Panc1 (cell line): ENCODE data around the gene RBM19. TPM values are rescaled to one million over a fixed set of nuclear protein-coding genes. Genes with fewer than 3 reads are reported as not detected.

ENCODE experiments used
- ATAC-seq: fragments of 200-7000 bp; cut with Tn5 transposase; 2 replicates; pipeline ENCODE4 v1.9.1; 2020; ENCODE audit warnings: mild to moderate bottlenecking, moderate library complexity
- BruUV-seq: library from RNA; stranded (reverse); fragments of 400-500 nt; replicated peaks from 2 replicates; lab custom pipeline; 2021; lab: Mats Ljungman, UMichigan
- CTCF ChIA-PET: fragments of 300-600 bp; sonication (Branson Sonifier 250); formaldehyde crosslinking; loops from one replicate; lab custom pipeline; 2022; ENCODE audit warnings: antibody characterized with exemption; lab: Charles Lee
- POLR2A ChIA-PET: fragments of 300-600 bp; sonication (Branson Sonifier 250); formaldehyde crosslinking; loops from one replicate; lab custom pipeline; 2022; ENCODE audit warnings: antibody characterized with exemption; lab: Charles Lee
- DNase-seq: peaks from one replicate; pipeline ENCODE4 v3.0.0-alpha.2; 2010; ENCODE audit warnings: low read depth, low spot score
- H3K27ac ChIP-seq: 2 replicates; pipeline ENCODE4 v1.5.1; 2011; ENCODE audit warnings: mild to moderate bottlenecking, low read length, inconsistent platforms
- H3K27me3 ChIP-seq: fragments of 200-500 bp; sonication (Bioruptor generic); 2 replicates; pipeline ENCODE4 v1.6.0; 2014; ENCODE audit warnings: low read length, inconsistent platforms; ENCODE audit not compliant: control insufficient read depth, insufficient read depth
- H3K36me3 ChIP-seq: fragments of 200-500 bp; sonication (Bioruptor generic); 2 replicates; pipeline ENCODE4 v1.5.1; 2014; ENCODE audit warnings: inconsistent platforms, mild to moderate bottlenecking, low read length, moderate library complexity; ENCODE audit not compliant: control insufficient read depth, insufficient read depth
- H3K4me1 ChIP-seq: 2 replicates; pipeline ENCODE4 v1.5.1; 2011; ENCODE audit warnings: inconsistent platforms, mild to moderate bottlenecking, low read length, moderate library complexity; ENCODE audit not compliant: control insufficient read depth, insufficient read depth
- H3K4me3 ChIP-seq, 2 experiments: 2 replicates each; pipeline ENCODE4 v1.5.1; 2011 to 2012; ENCODE audit warnings: low read depth in 2 of 2, low read length in 2 of 2, mild to moderate bottlenecking in 2 of 2, inconsistent platforms in 1 of 2, moderate library complexity in 1 of 2
- H3K9me3 ChIP-seq: fragments of 200-500 bp; sonication (Bioruptor generic); 2 replicates; pipeline ENCODE4 v1.5.1; 2014; ENCODE audit warnings: low read depth, mild to moderate bottlenecking, inconsistent platforms, low read length, moderate library complexity; ENCODE audit not compliant: control insufficient read depth, insufficient read depth
- POLR2AphosphoS5 ChIP-seq: IDR thresholded peaks from 2 replicates; pipeline ENCODE4 v1.6.1; 2012; ENCODE audit warnings: mild to moderate bottlenecking, low read depth, low read length, moderate library complexity
- SIN3A ChIP-seq: IDR thresholded peaks from 2 replicates; pipeline ENCODE4 v1.6.1; 2012; ENCODE audit warnings: low read depth, mild to moderate bottlenecking, low read length, moderate library complexity, borderline replicate concordance; ENCODE audit not compliant: insufficient read depth
- TCF7L2 ChIP-seq: IDR thresholded peaks from 2 replicates; pipeline ENCODE4 v1.6.1; 2011; ENCODE audit warnings: mild to moderate bottlenecking, low read depth, low read length, inconsistent platforms
- in situ Hi-C: cut with HindIII; loops from 2 replicates; pipeline ENCODE4 v1.10.0; 2016; ENCODE audit warnings: low sequenced_read_pairs, low pct_unique_long_range_greater_than_20kb
- intact Hi-C: fragments of 100-400 bp; cut with micrococcal nuclease; formaldehyde crosslinking; loops from one replicate; pipeline ENCODE4 v1.10.0; 2022; ENCODE audit not compliant: unreplicated experiment
- total RNA-seq: library from RNA; stranded (reverse); gene quantifications from one replicate; pipeline ENCODE4 v1.2.1, GENCODE V29; 2021; ENCODE audit not compliant: unreplicated experiment
- TF ChIP-seq, protein P1 (sequence below): fragments of 450-650 bp; IDR thresholded peaks from 2 replicates; pipeline ENCODE4 v1.5.1; 2017; ENCODE audit warnings: mild to moderate bottlenecking
- TF ChIP-seq, protein P2 (sequence below), 2 experiments: IDR thresholded peaks; 2 replicates each; pipeline ENCODE4 v1.6.1; 2011 to 2012; ENCODE audit warnings: low read depth in 2 of 2, control low read depth in 1 of 2, low read length in 1 of 2, mild to moderate bottlenecking in 1 of 2, moderate library complexity in 1 of 2; ENCODE audit not compliant: insufficient read depth in 1 of 2

Gene RBM19
- total RNA-seq, 1 experiment from 2014 or later: 44.8 TPM

DNA sequence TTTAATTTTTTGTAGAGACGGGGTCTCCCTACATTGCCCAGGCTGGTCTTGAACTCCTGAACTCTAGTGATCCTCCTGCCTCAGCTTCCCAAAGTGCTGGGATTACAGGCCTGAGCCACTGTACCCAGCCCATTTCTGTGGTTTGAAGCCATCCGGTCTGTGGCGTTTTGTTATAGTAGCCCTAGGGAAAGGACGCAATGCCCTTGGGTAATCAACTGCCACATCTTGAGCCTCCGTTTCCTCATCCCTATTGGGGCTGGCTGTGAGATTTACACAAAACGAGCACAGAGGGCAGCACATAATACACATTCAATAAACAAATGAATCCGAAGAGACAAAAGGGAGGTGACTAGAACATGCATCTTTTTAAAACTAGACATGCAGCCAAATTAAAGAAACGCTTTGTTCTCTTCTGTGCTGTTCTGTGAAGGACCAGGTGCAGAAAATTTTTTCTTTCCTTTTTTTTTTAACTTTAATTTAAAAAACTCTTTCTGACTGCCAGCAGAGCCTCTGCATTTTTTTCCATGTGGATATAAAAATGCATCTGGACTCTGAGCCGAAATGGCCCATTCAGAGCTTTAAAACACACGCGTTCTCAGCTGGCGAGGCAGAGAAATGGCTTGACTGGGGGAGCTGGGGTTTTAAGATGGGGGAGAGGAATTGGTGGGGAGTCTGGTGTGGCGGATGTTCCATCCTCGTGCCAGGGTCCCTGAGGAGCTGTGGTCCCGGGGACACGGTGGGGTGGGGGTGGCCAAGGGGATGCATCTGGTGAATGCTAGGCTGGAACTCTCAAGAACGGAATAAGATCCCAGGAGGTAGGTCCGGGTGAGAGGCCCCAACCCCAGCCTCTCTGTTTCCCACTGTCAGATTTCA lies 119.0 kb downstream of the RBM19 start:
- Histone ChIP-seq H3K36me3 (no peaks in the 10 kb centered on the region), H3K9me3 (no peaks in the 10 kb centered on the region), H3K4me1 (no peaks in the 10 kb centered on the region), H3K27me3 (no peaks in the 10 kb centered on the region), H3K4me3 (no peak overlapping the region), H3K27ac (no peak overlapping the region)
- DNase-seq (no peak), ATAC-seq (no peak)
- intact Hi-C loops: no loop called here
- POLR2A ChIA-PET: no interaction called here
- TF ChIP-seq POLR2AphosphoS5: no peak
- TF ChIP-seq SIN3A: no peak
- TF ChIP-seq, protein P1, sequence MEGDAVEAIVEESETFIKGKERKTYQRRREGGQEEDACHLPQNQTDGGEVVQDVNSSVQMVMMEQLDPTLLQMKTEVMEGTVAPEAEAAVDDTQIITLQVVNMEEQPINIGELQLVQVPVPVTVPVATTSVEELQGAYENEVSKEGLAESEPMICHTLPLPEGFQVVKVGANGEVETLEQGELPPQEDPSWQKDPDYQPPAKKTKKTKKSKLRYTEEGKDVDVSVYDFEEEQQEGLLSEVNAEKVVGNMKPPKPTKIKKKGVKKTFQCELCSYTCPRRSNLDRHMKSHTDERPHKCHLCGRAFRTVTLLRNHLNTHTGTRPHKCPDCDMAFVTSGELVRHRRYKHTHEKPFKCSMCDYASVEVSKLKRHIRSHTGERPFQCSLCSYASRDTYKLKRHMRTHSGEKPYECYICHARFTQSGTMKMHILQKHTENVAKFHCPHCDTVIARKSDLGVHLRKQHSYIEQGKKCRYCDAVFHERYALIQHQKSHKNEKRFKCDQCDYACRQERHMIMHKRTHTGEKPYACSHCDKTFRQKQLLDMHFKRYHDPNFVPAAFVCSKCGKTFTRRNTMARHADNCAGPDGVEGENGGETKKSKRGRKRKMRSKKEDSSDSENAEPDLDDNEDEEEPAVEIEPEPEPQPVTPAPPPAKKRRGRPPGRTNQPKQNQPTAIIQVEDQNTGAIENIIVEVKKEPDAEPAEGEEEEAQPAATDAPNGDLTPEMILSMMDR: no peak
- TF ChIP-seq TCF7L2: no peak
- TF ChIP-seq, protein P2, sequence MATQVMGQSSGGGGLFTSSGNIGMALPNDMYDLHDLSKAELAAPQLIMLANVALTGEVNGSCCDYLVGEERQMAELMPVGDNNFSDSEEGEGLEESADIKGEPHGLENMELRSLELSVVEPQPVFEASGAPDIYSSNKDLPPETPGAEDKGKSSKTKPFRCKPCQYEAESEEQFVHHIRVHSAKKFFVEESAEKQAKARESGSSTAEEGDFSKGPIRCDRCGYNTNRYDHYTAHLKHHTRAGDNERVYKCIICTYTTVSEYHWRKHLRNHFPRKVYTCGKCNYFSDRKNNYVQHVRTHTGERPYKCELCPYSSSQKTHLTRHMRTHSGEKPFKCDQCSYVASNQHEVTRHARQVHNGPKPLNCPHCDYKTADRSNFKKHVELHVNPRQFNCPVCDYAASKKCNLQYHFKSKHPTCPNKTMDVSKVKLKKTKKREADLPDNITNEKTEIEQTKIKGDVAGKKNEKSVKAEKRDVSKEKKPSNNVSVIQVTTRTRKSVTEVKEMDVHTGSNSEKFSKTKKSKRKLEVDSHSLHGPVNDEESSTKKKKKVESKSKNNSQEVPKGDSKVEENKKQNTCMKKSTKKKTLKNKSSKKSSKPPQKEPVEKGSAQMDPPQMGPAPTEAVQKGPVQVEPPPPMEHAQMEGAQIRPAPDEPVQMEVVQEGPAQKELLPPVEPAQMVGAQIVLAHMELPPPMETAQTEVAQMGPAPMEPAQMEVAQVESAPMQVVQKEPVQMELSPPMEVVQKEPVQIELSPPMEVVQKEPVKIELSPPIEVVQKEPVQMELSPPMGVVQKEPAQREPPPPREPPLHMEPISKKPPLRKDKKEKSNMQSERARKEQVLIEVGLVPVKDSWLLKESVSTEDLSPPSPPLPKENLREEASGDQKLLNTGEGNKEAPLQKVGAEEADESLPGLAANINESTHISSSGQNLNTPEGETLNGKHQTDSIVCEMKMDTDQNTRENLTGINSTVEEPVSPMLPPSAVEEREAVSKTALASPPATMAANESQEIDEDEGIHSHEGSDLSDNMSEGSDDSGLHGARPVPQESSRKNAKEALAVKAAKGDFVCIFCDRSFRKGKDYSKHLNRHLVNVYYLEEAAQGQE (IDR thresholded peaks at IDR 0.05; ENCODE audit: insufficient read depth in 1 of 2, low read depth in 2 of 2, low read length in 1 of 2): no peak
- BruUV-seq: no TSS peak
- in situ Hi-C loops: no loop called here
- CTCF ChIA-PET: no interaction called here

DNA sequence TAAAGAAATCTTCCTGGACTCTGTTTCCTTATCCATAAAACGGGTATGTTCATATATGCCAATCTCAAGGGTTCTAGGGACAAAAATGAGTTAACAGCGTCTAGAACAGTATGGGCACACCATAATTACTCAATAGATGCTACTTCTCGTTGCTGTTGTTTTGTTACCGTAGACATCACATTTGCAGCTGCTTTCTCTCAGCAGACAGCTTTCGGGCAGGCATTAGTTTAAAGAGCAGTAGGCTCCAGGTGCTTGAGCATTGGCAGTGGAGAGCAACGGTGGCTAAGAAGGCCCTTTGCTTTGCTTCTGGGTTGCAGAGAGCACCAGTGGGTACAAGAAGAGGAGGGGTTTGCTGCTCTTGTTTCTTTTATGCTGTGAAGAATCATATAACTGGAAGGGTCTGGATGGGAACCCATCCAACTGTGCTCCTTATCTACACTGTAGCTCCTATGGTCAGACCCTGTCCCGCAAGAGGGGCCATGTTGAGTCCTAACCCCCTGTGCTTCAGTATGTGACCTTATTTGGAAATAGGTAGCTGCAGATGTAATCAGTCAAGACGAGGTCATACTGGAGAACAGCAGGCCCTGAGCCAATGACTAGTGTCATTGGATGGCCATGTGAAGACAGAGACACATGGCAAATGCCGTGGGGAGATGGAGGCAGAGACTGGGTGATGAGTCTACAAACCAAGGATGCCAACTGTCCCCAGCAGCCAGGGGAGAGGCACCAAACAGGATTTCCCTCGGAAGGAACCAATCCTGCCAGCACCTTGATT lies 120.0 kb downstream of the RBM19 start:
- ATAC-seq (no peak), DNase-seq (no peak)
- Histone ChIP-seq H3K27ac (no peak overlapping the region), H3K36me3 (no peaks in the 10 kb centered on the region), H3K9me3 (no peaks in the 10 kb centered on the region), H3K4me1 (no peaks in the 10 kb centered on the region), H3K27me3 (no peaks in the 10 kb centered on the region), H3K4me3 (no peak overlapping the region)
- POLR2A ChIA-PET: no interaction called here
- TF ChIP-seq, protein P1: no peak
- TF ChIP-seq, protein P2 (IDR thresholded peaks at IDR 0.05; ENCODE audit: insufficient read depth in 1 of 2, low read depth in 2 of 2, low read length in 1 of 2): no peak
- TF ChIP-seq TCF7L2 (no peak), POLR2AphosphoS5 (no peak), SIN3A (no peak)
- intact Hi-C loops: no loop called here
- in situ Hi-C loops: no loop called here
- no TSS peak for BruUV-seq
- CTCF ChIA-PET: no interaction called here
